IMR-90 (cell line): ENCODE data around the gene SBF2. TPM values are rescaled to one million over a fixed set of nuclear protein-coding genes. Genes with fewer than 3 reads are reported as not detected.

Experiments used
- microRNA-seq, 2 experiments: library from miRNA; stranded (forward) in 1 of 2; unstranded in 1 of 2; fragments of 10-50 nt in 1 of 2; fragments of <30 nt in 1 of 2; gene quantifications in 1 of 2; microRNA quantifications in 1 of 2; one replicate each; pipeline versions ENCODE3 to v1.1.0; 2013 to 2020; ENCODE audit not compliant: insufficient read depth in 1 of 2, insufficient read length in 1 of 2, unreplicated experiment in 1 of 2
- polyA plus RNA-seq, 3 experiments: library from polyadenylated mRNA; depleted of rRNA; stranded (reverse); fragments of >200 nt; gene quantifications; 2 replicates each; pipeline ENCODE4 v1.2.3, GENCODE V29; 2012; ENCODE audit warnings: low replicate concordance in 1 of 3
- small RNA-seq, 5 experiments: library from RNA; depleted of rRNA; stranded (forward); fragments of <200 nt; gene quantifications; one replicate each; pipeline ENCODE3, GENCODE V24; 2012
- total RNA-seq: library from RNA; depleted of rRNA; stranded (reverse); fragments of >200 nt; gene quantifications from 2 replicates; pipeline ENCODE4 v1.2.3, GENCODE V29; 2012; rRNA removed

Gene SBF2
- total and polyA plus RNA-seq, 2 of the 4 experiments (the other 2 are of a cell fraction), result 23.8 to 51.8 TPM

Small RNA genes lying within 50 kb of the gene (microRNA-seq; reads per million reads assigned to microRNA genes)
- gene AC080023.2 (ENCODE audit: insufficient read depth, insufficient read length), result not detected
- not detected for gene RNU7-28P (ENCODE audit: insufficient read depth, insufficient read length)

Small RNA genes lying within 50 kb of the gene (small RNA-seq; reads per million reads assigned to genes)
- gene AC080023.2, result 0 to 0.41 (median 0) reads per million in 5 experiments
- 0 to 3.6 (median 0) reads per million in 5 experiments for gene RNU7-28P

Other genes starting within 250 kb of the SBF2 start
- 328 and 559 TPM in 2 replicates for gene ADM, start 10.9 kb upstream of the SBF2 start, total RNA-seq
- gene ADM, start 10.9 kb upstream of the SBF2 start, polyA plus RNA-seq (2012; rRNA removed), result 268 and 357 TPM in 2 replicates
- gene AMPD3, start 161.0 kb upstream of the SBF2 start, total RNA-seq, result 8.1 and 8.6 TPM in 2 replicates
- gene AMPD3, start 161.0 kb upstream of the SBF2 start, polyA plus RNA-seq (2012; rRNA removed), result 10.8 and 12.1 TPM in 2 replicates
- gene RNF141, start 247.0 kb upstream of the SBF2 start, total RNA-seq, result 18.6 and 34.2 TPM in 2 replicates
- 10.6 and 13.8 TPM in 2 replicates for gene RNF141, start 247.0 kb upstream of the SBF2 start, polyA plus RNA-seq (2012; rRNA removed)